Spleen (tissue), 7 donors: ENCODE measurements around the gene C1orf159.

Source experiments
- CTCF ChIP-seq, 11 experiments: fragments of 200-600 bp in 7 of 11; fragments of 450-650 bp in 4 of 11; sonication (generic) in 4 of 11; IDR thresholded peaks in 8 of 11; conservative IDR thresholded peaks in 3 of 11; 1 replicate in 7 of 11; 2 replicates in 4 of 11; pipeline versions ENCODE4 v1.4.0 to v1.8.0; 2016 to 2021; ENCODE audit warnings: antibody characterized with exemption in 11 of 11, inconsistent platforms in 4 of 11, mild to moderate bottlenecking in 1 of 11
- POLR2A ChIP-seq, 3 donors: fragments of 450-650 bp; IDR thresholded peaks; one replicate each; pipeline ENCODE4 v1.5.1; 2017; ENCODE audit warnings: antibody characterized with exemption in 3 of 3, mild to moderate bottlenecking in 1 of 3
- donor health status: DM: no; HTN: no; CAD: no; lungs with moderate emphysema.
- donor health status: DM: no; HTN: no; CAD: no.
- donor health status: DM: no; HTN: no; CAD: no.

DNA sequence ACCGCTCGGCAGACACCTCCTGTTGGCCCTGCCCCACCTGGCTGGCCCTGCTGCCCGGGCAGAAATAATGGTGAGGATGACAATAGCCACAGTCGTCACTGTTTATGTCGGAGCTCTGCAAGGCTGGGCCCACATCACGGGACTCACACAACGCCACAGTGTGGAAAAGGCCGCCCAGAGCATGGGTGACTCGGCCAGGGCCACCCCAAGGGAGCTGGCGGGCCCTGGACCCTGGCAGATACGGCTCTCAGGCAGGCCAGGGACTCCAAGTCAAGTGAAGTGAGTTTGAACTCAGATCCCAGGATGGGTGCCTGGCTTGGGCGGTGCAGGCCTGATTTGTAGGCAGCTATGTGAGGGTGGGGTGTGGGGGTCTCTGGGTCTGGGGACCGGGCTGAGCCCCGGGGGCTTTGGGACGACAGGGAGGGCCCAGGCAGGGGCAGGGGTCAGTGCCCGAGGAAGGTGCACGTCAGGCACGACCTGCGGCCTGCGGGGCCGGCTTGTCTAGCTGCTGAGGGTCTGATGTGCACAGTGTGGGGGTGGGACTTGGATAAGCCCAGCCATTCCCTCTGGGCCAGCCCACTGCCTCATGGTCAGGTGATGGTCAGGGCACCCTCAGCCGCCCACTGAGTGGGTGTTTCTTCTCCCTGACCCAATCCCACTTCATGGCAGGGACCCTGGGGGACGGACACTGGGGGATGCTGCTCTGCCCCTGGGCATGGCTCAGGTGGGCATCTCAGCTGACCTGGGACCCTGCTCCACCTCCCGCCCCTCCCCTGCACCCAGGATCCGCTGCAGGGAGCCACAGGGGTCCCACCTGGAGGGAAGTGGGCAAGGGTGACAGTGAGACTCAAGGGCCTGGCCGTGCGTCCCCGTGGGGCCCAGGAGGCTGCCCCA, 42.8 kb downstream of the C1orf159 start:
- TF ChIP-seq CTCF (IDR thresholded peaks at IDR 0.05 in 8 of 11, conservative IDR thresholded peaks at IDR 0.05 in 3 of 11) (no peak), POLR2A (IDR thresholded peaks at IDR 0.05) (no peak)
